Fibroblast of gingiva (primary cell): ENCODE results near the gene KCNJ8.
"Not testable (repeated sequence)": the region's sequence is repeated elsewhere in the genome, so short reads cannot be mapped to it uniquely, and the experiment has no call there.

Experiments
- DNase-seq: peaks from one replicate; pipeline ENCODE4 v3.0.0-alpha.2; 2011; ENCODE audit warnings: low read depth

The KCNJ8 gene

DNA sequence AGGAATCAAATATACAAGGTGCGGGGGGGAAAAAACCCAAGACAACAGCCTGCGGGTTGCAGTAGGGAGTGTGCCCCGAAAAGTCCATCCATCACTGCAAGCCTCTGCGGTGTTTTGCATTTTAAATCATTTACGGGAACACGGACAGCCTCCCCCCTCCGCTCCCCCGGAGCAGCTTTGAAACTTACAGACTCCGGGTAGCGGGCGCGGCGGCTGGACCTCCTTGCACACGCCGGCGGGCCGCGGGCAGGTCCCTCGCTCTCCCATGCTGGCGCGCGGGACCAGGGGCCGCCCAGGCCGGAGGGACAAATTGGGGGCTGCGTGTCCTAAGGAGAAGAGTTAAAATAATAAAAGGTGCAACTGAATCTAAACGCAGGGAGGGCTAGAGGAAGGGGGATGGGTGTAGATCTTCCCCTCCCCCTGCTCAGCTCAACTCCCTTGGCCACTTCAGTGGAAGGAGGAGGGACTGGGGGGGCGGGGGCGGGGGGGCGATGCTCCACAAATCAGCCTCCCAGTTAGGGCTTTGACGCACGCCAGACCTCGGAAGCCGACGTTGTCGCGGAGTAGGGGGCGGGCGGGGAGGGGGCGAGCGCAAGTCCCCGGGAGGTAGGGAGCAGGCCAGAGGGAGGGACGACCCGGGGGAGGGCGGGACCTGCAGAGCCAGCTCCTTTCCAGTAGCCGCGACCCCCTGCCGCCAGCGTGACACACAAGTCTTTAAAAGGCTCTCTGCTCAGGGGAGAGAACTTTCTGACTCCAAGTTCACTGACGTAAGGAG is at the start of gene KCNJ8:
KCNJ8 (minus strand) TSS at position 349 of the 775 bp plus-strand sequence. CDS start 1,090 bp downstream, outside the sequence.
- peak; percentile 14 for DNase-seq

DNA sequence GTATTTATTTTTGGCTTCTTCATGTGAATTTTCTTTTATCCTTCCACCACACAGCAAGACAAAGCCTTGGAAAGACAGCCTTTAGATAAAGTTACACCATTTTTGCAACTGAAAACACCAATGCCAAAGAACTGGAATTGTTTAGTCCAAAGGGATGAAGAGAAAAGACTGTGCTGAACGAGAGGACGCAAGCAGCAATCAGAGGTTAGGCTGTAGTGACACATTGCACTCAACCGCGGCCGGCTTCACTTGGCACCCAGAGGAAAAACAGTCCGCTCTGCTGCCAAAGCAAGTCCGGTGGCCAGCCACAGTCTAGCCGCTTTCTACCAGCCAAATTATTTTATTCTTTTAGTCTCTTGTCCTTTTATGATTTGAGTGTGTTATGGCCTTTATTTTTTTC is 49.1 kb upstream of the KCNJ8 start:
- DNase-seq, result peak; percentile 72

DNA sequence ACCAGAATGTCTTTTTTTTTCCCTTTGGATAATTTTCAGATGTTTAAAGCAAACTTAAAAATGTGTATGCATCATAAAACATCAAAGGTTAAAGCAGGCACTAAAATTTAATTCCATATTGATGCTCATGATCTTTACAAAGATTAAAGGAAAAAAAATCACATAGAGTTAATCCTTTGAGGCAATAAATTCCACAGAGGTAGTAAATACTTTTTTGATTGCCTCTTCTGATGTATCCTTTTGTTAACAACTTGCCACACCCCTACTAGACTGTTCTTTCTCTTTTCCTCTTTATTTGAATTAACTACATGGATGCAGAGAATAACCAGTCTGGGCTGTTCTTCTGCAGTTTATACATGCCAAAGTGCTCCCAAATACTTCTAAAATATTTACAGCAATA is 45.2 kb upstream of the KCNJ8 start:
- DNase-seq, result no peak

DNA sequence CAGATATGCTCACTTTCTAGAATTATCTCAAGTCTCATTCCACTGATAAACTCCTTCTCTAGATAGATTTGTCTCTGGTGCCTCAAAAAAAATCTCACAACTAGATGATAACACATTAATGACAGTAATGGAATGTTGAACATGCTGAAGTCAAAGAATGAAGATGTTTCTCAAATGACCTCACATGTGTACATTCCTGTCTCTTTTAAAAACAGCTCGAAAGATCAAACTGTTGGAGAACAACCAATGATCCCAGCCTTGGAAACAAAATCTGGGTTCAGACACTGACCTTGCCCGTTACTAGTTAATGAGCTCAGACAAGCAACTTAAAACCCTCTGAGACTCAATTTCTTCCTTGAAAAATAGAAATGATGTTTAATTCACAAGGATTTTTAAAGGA is 44.7 kb upstream of the KCNJ8 start:
- DNase-seq, result peak; percentile 51

DNA sequence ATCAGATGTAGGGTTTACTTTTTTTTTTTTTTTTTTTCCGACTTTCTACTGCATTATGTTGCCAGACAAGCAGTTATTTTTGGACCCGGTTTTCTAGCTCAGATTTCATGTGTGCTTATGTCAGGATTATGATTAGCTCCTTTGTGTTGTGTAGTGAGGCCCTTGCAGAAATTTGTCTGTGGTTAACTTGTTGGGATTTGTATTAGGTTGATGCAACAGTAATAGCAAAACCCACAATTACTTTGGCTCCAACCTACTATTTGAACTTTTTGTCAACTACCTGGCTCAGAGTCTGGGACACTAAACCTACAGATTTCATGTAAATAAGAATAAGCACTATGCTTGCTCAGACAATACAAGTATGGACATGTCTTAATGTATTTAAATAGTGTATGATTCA is 44.1 kb upstream of the KCNJ8 start:
- peak; percentile 89 for DNase-seq

DNA sequence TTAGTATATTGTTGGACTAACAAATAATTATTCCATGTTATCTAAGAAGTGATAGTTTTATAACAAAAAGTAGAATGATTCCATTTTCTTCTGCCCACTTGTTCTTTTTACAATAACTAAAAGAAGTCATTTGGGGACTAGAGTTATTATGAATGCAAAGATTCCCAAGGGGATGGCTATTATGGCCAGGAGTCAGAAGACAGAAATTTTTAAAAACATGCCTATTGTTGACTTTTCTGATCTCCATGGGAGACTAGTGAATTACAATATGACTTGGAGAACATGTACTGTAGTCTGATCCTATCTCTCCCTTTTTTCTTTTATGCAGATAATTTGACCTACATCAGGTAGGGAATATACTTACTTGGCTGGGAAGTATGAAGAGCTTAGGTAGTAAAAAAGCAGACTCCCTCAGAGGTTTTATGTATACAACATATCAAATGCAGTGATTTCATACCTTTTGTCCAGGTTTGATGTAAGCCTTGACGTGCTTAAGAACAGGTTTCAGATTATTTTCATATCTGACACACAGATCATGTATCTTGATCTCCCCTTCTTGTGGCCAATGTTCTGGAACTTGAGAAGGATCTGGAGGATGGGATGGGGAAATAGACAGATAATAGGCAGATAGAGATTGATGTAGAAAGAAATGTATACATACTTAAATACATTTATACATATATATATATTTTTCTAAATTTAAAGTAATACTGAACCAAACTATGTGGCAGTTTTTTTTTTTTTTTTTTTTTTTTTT is 41.0 kb upstream of the KCNJ8 start:
- peak; percentile 21 for DNase-seq

DNA sequence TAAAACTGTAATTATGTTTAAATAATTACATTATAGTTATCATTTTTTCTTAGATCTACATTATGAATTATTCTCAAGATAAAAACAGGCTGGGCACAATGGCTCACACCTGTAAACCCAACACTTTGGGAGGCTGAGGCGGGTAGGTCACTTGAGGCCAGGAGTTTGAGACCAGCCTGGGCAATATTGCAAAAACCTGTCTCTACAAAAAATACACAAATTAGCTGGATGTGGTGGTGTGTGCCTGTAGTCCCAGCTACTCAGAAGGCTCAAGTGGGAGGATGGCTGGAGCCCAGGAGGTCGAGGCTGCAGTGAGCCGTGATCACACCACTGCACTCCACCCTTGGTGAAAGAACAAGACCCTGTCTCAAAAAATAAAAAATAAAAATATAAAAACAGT is 40.3 kb upstream of the KCNJ8 start:
- no peak for DNase-seq

DNA sequence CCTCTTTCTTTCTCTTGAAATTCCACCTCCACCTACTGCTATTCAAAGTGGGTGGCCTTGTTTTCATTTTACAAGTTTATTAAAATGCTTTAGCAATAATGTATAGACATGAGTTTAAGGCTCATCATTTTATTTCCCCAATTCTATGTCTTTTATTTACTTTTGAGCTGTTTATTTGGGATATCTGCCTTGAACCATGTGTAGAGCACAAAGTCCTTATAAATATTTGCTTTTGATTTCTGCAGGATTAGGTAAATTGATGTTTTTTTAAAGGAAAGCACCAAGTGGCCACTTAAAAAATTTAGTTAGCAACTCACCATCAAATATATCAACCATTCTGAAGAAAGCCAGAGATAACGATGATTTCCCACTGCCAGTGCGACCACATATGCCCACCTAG is 39.8 kb upstream of the KCNJ8 start:
- DNase-seq, result no peak

DNA sequence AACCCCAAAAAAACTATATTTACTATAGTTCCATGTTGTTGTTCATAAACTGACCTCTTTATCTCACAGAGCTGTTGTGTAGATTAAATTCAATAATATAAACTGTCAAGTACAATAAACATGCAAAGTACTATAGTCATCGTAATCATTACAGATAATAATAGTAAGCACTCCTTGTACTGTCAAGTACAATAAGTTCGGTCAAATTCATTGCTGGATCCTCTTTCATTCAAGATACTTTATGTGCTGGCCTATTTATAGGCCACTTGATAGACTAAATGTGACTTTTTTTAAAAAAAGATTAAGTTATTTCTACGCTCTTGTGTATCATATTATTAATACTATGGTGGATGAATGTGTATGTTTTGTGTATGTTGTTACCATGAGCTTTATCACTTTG is 39.2 kb upstream of the KCNJ8 start:
- no peak for DNase-seq

DNA sequence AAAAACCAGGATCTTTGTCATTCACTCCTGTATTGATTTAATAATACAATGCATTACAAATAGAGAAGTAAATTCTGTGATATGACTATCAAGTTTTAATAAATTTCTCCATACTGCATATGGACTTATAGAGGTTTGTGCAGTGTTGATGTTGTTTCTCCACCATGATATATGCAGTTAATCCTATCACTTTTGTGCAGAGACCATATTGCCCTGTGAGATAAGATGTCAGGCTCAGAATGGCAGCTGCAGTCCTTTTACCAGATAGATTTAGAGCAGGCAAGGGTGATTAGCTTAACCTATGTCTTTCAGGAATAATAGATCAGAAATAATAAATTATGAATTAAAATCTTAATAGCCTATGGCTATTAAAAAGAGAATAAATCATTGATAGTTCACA is 38.6 kb upstream of the KCNJ8 start:
- DNase-seq, result no peak

DNA sequence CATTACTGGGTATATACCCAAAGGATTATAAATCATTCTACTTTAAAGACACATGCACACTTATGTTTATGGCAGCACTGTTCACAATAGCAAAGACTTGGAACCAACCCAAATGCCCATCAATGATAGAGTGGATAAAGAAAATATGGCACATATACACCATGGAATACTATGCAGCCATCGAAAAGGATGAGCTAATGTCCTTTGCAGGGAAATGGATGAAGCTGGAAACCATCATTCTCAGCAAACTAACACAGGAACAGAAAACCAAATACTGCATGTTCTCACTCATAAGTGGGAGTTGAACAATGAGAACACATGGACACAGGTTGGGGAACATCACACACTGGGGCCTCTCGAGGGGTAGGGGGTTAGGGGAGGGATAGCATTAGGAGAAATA is 37.8 kb upstream of the KCNJ8 start:
- DNase-seq, result not testable (repeated sequence)

DNA sequence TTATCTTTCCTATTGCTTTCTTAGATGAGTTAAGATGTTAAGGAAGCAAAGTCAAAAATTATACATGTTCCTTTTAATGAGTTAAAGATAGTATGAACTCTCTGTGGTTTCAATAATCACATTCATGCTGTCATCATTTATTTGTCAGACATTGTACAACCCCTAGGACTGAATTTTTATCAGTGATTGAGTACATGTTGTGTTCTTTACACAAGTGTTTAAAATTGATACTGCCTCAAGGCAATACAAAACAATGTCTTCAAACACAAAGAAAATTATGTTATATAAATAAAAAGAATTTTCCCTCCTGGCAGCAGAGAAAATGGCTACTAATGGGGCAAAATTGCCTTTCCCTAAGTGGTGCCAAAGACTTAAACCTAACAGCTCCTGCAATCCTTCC is 34.6 kb upstream of the KCNJ8 start:
- DNase-seq, result no peak

DNA sequence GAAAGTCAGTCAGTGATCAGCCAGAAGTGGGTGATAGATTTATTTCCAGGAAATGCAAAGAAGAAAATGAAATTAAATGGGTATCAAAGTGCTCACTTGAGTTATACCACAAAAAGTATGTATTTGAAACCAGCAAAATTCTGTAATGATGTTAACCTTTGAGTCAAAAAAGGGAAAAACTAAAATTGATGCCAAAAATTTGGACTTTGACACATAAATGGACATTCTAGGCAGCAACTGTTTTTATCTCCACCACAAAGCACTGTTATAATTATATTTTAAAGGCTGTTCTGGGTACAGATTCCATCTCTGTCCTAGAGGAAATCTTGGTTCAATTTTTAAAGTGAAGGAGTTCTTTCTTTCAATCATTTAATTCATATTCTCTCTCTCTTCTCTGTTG is 31.7 kb upstream of the KCNJ8 start:
- DNase-seq, result no peak

DNA sequence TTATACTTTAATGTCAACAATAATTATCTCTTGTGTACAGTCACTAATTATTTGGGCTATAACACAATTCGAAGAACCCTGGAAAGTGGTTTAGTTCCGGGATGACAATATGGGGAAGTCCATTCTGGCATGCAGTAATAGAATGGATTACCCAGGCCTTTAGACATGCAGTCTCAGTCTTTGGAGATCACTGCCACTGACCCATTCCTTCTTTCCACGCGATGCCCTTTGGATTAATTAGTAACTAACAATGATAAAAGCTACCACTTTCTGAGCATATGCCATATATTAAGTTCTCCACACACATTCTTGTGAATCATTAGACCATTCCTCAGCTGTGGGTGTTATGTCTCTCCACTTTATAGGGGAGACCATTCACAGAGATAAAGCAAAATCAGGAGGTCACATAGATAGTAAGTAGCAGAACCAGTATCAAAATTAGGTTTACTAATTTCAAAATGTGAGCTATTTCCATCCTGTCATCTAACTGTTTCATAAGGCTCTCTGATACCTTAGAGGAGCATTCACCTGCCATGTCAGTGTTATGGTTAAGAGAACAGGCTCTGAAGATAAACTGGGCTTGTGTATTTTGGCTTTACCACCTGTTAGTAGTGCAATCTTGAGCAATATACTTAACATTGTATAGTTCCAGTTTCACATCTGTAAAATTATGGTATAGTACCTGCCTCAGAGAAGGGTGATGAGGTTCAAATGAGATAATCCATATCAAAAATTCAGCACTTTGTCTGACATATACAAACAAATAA is 27.2 kb upstream of the KCNJ8 start:
- DNase-seq, result no peak

DNA sequence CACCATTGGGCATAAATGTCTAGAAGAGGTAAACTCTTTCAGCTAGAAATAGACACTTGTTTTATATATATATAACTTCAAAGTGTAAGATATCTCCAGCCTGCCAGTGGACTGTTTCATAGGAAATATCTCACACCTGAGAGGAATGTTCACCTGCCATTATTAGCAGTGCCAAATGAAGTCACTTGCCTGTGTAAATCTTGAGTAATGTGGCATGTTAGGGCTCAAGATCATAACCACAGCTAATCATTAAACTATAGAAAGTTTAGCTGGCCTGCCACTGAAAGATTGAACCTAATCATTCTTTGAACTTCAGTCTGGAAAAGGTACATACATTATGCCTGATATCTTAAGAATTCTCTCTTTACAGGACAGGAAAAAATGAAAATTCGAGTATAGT is 25.5 kb upstream of the KCNJ8 start:
- no peak for DNase-seq

DNA sequence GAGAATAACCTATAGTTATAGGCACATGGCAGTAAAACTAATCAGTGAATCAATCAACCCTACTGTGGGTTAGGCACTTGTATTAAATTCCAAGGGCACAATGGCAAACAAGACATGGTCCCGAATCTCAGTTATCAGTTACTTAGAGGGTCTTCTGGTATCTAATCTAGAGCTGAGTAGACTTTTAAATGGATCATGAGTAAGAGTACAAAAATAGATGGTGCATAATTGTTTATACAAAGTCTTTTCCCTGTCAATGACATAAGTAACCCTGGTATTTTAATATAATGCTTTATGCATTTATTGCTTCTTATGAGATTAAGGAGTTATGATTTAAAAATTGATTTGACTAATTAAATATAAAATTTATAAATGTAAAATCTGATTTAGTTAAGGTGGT is 23.0 kb upstream of the KCNJ8 start:
- no peak for DNase-seq

DNA sequence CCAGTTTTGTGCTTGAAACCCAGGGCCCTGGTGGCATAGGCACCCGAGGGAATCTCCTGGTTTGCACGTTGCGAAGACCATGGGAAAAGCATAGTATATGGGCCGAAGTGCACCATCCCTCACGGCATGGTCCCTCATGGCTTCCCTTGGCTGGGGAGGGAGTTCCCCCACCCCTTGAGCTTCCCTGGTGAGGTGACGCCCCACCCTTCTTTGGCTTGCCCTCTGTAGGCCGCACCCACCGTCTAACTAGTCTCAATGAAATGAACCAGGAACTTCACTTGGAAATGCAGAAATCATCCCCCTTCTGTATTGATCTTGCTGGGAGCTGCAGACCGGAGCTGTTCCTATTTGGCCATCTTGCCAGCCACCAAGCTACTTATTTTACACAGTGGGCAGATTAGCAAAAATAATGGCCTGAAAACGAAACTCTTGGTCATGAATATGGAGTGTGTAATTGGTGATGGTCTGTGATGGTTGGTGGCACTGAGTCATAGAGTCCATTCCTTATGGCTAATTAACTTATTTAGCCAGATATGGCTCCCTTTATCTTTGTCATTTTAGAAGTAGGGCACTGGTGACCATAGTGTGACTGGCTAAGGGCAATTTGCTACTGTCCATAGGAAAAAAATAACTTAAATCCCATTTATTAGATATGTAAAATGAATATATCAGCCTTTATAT is 21.3 kb upstream of the KCNJ8 start:
- no peak for DNase-seq

DNA sequence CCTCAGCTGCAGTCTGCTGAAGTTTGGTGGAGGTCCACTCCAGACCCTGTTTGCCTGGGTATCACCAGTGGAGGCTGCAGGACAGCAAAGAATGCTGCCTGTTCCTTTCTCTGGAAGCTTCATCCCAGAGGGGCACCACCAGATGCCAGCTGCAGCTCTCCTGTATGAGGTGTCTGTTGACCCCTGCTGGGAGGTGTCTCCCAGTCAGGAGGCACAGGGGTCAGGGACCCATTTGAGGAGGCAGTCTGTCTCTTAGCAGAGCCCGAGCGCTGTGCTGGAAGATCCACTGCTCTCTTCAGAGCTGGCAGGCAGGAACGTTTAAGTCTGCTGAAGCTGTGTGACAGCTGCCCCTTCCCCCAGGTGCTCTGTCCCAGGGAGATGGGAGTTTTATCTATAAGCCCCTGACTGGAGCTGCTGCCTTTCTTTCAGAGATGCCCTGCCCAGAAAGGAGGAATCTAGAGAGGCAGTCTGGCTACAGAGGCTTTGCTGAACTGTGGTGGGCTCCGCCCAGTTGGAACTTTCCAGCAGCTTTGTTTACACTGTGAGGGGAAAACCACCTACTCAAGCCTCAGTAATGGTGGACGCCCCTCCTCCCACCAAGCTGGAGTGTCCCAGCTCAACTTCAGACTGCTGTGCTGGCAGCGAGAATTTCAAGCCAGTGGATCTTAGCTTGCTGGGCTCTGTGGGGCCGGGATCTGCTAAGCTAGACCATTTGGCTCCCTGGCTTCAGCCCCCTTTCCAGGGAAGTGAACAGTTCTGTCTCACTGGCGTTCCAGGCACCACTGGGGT is 20.5 kb upstream of the KCNJ8 start:
- DNase-seq, result not testable (repeated sequence)

DNA sequence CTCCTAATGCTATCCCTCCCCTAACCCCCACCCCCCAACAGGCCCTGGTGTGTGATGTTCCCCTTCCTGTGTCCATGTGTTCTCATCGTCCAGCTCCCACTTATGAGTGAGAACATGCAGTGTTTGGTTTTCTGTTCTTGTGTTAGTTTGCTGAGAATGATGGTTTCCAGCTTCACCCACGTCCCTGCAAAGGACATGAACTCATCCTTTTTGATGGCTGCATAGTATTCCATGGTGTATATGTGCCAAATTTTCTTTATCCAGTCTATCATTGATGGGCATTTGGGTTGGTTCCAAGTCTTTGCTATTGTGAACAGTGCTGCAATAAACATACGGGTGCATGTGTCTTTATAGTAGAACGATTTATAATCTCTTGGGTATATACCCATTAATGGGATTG is 15.2 kb upstream of the KCNJ8 start:
- not testable (repeated sequence) for DNase-seq

DNA sequence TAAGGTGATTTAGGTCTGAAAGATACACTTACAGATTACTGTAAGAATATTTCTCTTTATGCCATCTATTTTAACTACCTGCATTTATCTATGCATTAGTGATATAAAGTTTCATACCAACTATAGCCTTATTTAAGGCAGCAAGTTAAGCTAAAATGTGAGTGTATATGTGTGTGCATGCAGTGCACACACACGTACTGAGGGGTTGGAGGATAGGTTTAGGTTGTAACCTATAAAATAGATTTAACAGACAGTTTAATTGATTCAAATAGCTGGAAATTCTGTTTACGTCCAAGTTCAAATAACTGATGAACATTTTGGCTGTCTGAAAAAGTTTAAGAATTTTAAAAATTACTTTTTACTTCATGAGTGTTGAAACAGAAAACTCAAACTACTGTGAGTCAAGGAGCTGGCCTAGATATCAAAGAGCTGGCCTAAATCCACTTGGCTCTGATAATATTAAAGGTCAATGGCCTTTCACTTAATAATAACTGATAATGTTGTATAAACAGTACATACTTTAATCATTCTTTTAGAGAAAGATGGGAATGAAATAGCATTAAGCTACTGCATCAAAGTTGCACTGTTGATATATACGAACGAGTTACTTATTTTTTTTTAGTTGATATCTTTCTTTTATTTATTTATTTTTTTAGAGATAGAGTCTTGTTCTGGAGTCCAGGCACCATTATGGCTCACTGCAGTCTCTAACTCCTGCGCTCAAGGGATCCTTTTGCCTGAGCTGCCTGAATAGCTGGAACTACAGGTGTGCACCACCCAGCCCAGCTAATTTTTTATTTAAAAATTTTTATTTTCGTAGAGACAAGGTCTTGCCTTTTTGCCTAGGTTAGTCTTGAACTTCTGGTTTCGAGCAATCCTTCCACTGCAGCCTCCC is 13.8 kb upstream of the KCNJ8 start:
- no peak for DNase-seq
